SK-N-SH treated with all-trans-retinoic acid at 6 μM for 48 hours (cell line): ENCODE data around the gene PTPRG.

Experiments used
- PATZ1 ChIP-seq: fragments of 250-450 bp; sonication (Bioruptor Pico); IDR thresholded peaks from 2 replicates; pipeline ENCODE4 v1.8.0; 2020; ENCODE audit warnings: mild to moderate bottlenecking, moderate library complexity, borderline replicate concordance
- ZNF565 ChIP-seq: fragments of 450-650 bp; formaldehyde crosslinking; conservative IDR thresholded peaks from 2 replicates; pipeline ENCODE4 v1.5.0; 2020; ENCODE audit warnings: low read depth, mild to moderate bottlenecking, moderate library complexity
- TF ChIP-seq, protein P1 (sequence below): fragments of 250-450 bp; sonication (Bioruptor Pico); IDR thresholded peaks from 2 replicates; pipeline ENCODE4 v1.5.1; 2020; ENCODE audit warnings: low read depth, mild to moderate bottlenecking, moderate library complexity

- TF ChIP-seq ZNF565 = no peak
- TF ChIP-seq, protein P1, sequence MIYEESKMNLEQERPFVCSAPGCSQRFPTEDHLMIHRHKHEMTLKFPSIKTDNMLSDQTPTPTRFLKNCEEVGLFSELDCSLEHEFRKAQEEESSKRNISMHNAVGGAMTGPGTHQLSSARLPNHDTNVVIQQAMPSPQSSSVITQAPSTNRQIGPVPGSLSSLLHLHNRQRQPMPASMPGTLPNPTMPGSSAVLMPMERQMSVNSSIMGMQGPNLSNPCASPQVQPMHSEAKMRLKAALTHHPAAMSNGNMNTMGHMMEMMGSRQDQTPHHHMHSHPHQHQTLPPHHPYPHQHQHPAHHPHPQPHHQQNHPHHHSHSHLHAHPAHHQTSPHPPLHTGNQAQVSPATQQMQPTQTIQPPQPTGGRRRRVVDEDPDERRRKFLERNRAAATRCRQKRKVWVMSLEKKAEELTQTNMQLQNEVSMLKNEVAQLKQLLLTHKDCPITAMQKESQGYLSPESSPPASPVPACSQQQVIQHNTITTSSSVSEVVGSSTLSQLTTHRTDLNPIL (CRISPR knock-in tag) = no peak
- no peak for TF ChIP-seq PATZ1 (CRISPR knock-in tag)
These were observed 285.1 kb downstream of the PTPRG start for GRCh38 chr3:61846488-61846887.
